PC-9 (cell line): ENCODE data around the gene NTM.

ENCODE experiments used
- EZH2 ChIP-seq: fragments of 200-600 bp; sonication (generic); IDR thresholded peaks from 2 replicates; pipeline ENCODE4 v1.8.0; 2017; ENCODE audit warnings: antibody characterized with exemption, low read depth
- TF ChIP-seq, protein P1 (sequence below): fragments of 200-600 bp; sonication (generic); conservative IDR thresholded peaks from 2 replicates; pipeline ENCODE4 v1.6.1; 2017; ENCODE audit warnings: mixed run types, antibody characterized with exemption, mild to moderate bottlenecking, moderate library complexity

DNA sequence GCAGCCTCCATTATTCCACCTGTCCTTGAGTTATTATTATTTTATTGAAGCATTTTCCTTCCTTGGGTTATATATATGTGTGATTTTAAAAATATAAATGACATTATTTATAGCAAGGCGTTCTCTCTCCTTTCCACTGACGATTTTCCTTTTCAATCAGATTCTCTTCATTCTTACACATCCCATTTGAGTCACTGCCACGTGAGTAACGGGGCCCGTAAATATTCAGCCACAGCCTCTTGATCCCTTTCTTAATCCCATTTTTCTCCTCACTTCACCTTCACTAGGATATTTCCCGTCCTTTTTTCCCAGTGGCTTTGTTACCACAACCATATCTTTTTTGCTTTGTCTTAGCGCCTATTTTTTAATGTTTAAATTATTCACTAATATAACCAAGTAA lies 396.2 kb downstream of the NTM start:
- TF ChIP-seq, protein P1, sequence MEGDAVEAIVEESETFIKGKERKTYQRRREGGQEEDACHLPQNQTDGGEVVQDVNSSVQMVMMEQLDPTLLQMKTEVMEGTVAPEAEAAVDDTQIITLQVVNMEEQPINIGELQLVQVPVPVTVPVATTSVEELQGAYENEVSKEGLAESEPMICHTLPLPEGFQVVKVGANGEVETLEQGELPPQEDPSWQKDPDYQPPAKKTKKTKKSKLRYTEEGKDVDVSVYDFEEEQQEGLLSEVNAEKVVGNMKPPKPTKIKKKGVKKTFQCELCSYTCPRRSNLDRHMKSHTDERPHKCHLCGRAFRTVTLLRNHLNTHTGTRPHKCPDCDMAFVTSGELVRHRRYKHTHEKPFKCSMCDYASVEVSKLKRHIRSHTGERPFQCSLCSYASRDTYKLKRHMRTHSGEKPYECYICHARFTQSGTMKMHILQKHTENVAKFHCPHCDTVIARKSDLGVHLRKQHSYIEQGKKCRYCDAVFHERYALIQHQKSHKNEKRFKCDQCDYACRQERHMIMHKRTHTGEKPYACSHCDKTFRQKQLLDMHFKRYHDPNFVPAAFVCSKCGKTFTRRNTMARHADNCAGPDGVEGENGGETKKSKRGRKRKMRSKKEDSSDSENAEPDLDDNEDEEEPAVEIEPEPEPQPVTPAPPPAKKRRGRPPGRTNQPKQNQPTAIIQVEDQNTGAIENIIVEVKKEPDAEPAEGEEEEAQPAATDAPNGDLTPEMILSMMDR: no peak
- TF ChIP-seq EZH2: no peak
